Fibroblast of pulmonary artery (primary cell): ENCODE data around the gene AKR1C4.

ENCODE experiments used
- DNase-seq: peaks from one replicate; pipeline ENCODE4 v3.0.0-alpha.2; 2010; ENCODE audit warnings: low read depth
- H3K4me3 ChIP-seq: replicated peaks from 2 replicates; pipeline ENCODE4 v1.5.1; 2011; ENCODE audit warnings: low read depth, mild to moderate bottlenecking, control low read depth, low read length, moderate library complexity
- TF ChIP-seq, protein P1 (sequence below): IDR thresholded peaks from 2 replicates; pipeline ENCODE4 v1.5.1; 2011; ENCODE audit warnings: mild to moderate bottlenecking, control low read depth, low read length, inconsistent platforms; ENCODE audit errors: missing control alignments

The AKR1C4 gene

DNA sequence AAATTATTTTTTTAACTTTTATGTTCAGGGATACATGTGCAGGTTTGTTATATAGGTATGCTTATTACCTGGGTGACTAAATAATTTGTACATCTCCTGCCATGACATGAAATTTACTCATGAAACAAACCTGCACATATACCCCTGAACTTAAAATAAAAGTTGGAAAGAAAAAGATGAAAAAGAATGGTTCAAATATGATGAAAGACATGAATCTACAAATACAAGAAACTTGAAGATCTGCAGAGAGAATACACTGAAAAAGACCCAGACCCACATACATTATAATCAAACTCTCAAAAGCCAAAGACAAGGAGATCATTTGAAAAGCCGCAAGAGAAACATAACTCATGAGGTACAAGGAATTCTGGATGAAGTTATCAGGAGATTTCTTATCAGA, 70.2 kb downstream of the AKR1C4 start:
- no peak overlapping the region for H3K4me3 ChIP-seq
- DNase-seq = no peak
- TF ChIP-seq, protein P1, sequence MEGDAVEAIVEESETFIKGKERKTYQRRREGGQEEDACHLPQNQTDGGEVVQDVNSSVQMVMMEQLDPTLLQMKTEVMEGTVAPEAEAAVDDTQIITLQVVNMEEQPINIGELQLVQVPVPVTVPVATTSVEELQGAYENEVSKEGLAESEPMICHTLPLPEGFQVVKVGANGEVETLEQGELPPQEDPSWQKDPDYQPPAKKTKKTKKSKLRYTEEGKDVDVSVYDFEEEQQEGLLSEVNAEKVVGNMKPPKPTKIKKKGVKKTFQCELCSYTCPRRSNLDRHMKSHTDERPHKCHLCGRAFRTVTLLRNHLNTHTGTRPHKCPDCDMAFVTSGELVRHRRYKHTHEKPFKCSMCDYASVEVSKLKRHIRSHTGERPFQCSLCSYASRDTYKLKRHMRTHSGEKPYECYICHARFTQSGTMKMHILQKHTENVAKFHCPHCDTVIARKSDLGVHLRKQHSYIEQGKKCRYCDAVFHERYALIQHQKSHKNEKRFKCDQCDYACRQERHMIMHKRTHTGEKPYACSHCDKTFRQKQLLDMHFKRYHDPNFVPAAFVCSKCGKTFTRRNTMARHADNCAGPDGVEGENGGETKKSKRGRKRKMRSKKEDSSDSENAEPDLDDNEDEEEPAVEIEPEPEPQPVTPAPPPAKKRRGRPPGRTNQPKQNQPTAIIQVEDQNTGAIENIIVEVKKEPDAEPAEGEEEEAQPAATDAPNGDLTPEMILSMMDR = no peak

GRCh38 chr10:5268234-5268633, 71.6 kb downstream of the AKR1C4 start:
- TF ChIP-seq, protein P1 = no peak
- no peak for DNase-seq
- no peak overlapping the region for H3K4me3 ChIP-seq
